Liver (tissue), 9 donors: Measurements from ENCODE around the gene RUNDC3A. TPM values are rescaled to one million over a fixed set of nuclear protein-coding genes. Genes with fewer than 3 reads are reported as not detected.

Source experiments
- DNase-seq: peaks from one replicate; pipeline ENCODE4 v3.0.0-alpha.2; 2017; ENCODE audit warnings: low spot score
- H3K27ac ChIP-seq, 2 donors: one replicate each; pipeline ENCODE4 v1.7.0; 2013; ENCODE audit warnings: inconsistent platforms in 2 of 2, low read length in 2 of 2, control low read depth in 1 of 2, low read depth in 1 of 2, mild to moderate bottlenecking in 1 of 2
- H3K27me3 ChIP-seq, 4 donors: one replicate each; pipeline versions ENCODE4 v1.6.1 to v1.7.0; 2013; ENCODE audit warnings: low read length in 3 of 4, inconsistent platforms in 1 of 4, mild to moderate bottlenecking in 1 of 4, moderate library complexity in 1 of 4; ENCODE audit not compliant: control insufficient read depth in 4 of 4, insufficient read depth in 4 of 4
- H3K36me3 ChIP-seq, 4 donors: one replicate each; pipeline versions ENCODE4 v1.6.1 to v1.7.0; 2013; ENCODE audit warnings: low read length in 3 of 4, mild to moderate bottlenecking in 3 of 4, low read depth in 1 of 4, moderate library complexity in 1 of 4; ENCODE audit not compliant: control insufficient read depth in 4 of 4, insufficient read depth in 3 of 4
- H3K4me1 ChIP-seq, 4 donors: one replicate each; pipeline versions ENCODE4 v1.6.1 to v1.7.0; 2013; ENCODE audit warnings: low read length in 3 of 4, mild to moderate bottlenecking in 3 of 4, moderate library complexity in 1 of 4; ENCODE audit not compliant: control insufficient read depth in 4 of 4, insufficient read depth in 4 of 4
- H3K4me3 ChIP-seq, 3 donors: one replicate each; pipeline versions ENCODE4 v1.6.1 to v1.7.0; 2013; ENCODE audit warnings: low read length in 3 of 3, control low read depth in 1 of 3, low read depth in 1 of 3, mild to moderate bottlenecking in 1 of 3
- H3K9ac ChIP-seq, 2 donors: one replicate each; pipeline ENCODE4 v1.7.0; 2013; ENCODE audit warnings: low read length in 2 of 2, mild to moderate bottlenecking in 2 of 2, moderate library complexity in 2 of 2, control low read depth in 1 of 2, low read depth in 1 of 2
- H3K9me3 ChIP-seq, 4 donors: one replicate each; pipeline versions ENCODE4 v1.6.1 to v1.7.0; 2013; ENCODE audit warnings: low read length in 3 of 4; ENCODE audit not compliant: control insufficient read depth in 4 of 4
- ATF3 ChIP-seq: IDR thresholded peaks from 2 replicates; pipeline ENCODE4 v1.6.1; 2016; ENCODE audit warnings: antibody characterized with exemption
- EGR1 ChIP-seq, 2 donors: IDR thresholded peaks; 2 replicates each; pipeline ENCODE4 v1.6.1; 2016 to 2018; ENCODE audit warnings: antibody characterized with exemption in 2 of 2, low read depth in 2 of 2
- FOXA1 ChIP-seq: IDR thresholded peaks from 2 replicates; pipeline ENCODE4 v1.6.1; 2016; ENCODE audit warnings: antibody characterized with exemption
- FOXA2 ChIP-seq: IDR thresholded peaks from 2 replicates; pipeline ENCODE4 v1.6.1; 2016; ENCODE audit warnings: antibody characterized with exemption
- GABPA ChIP-seq, 2 donors: IDR thresholded peaks in 1 of 2; conservative IDR thresholded peaks in 1 of 2; 2 replicates each; pipeline ENCODE4 v1.6.1; 2016; ENCODE audit warnings: antibody characterized with exemption in 2 of 2, mild to moderate bottlenecking in 1 of 2, moderate library complexity in 1 of 2
- HNF4A ChIP-seq, 2 donors: conservative IDR thresholded peaks; 2 replicates each; pipeline ENCODE4 v1.6.1; 2016; ENCODE audit warnings: antibody characterized with exemption in 2 of 2, mild to moderate bottlenecking in 2 of 2
- HNF4G ChIP-seq: IDR thresholded peaks from 2 replicates; pipeline ENCODE4 v1.6.1; 2016; ENCODE audit warnings: antibody characterized with exemption
- JUND ChIP-seq, 2 donors: IDR thresholded peaks; 2 replicates each; pipeline ENCODE4 v1.6.1; 2016; ENCODE audit warnings: antibody characterized with exemption in 2 of 2
- NR2F2 ChIP-seq: IDR thresholded peaks from 2 replicates; pipeline ENCODE4 v1.6.1; 2016; ENCODE audit warnings: antibody characterized with exemption
- RXRA ChIP-seq, 2 donors: IDR thresholded peaks; 2 replicates each; pipeline ENCODE4 v1.6.1; 2017 to 2018; ENCODE audit warnings: antibody characterized with exemption in 2 of 2, mild to moderate bottlenecking in 1 of 2
- SP1 ChIP-seq: IDR thresholded peaks from 2 replicates; pipeline ENCODE4 v1.6.1; 2018; ENCODE audit warnings: antibody characterized with exemption, mild to moderate bottlenecking
- TAF1 ChIP-seq: conservative IDR thresholded peaks from 2 replicates; pipeline ENCODE4 v1.6.1; 2016; ENCODE audit warnings: antibody characterized with exemption, mild to moderate bottlenecking
- YY1 ChIP-seq: IDR thresholded peaks from 2 replicates; pipeline ENCODE4 v1.6.1; 2016; ENCODE audit warnings: antibody characterized with exemption, mild to moderate bottlenecking
- WGBS: extraction: QIAGEN DNeasy Blood & Tissue Kit; methylation state at CpG from one replicate; pipeline ENCODE4 v1.1.7; 2013; 5-methylcytosine and 5-hydroxymethylcytosine counted together
- polyA plus RNA-seq, 2 donors: library from polyadenylated mRNA; stranded (reverse) in 1 of 2; unstranded in 1 of 2; fragments of 200-250 nt in 1 of 2; fragments of >200 nt in 1 of 2; fragmentation: Nextera tagmentation in 1 of 2; extraction: Ambion mirVana in 1 of 2; gene quantifications; one replicate each; pipeline versions ENCODE4 v1.2.1 to v1.2.3, GENCODE V29; 2013 to 2015
- total RNA-seq, 2 donors: library from RNA; depleted of rRNA; stranded (reverse); fragments of >200 nt; gene quantifications; one replicate each; pipeline ENCODE4 v1.2.3, GENCODE V29; 2014
- TF ChIP-seq, protein P1 (sequence below): IDR thresholded peaks from 2 replicates; pipeline ENCODE4 v1.6.1; 2016; ENCODE audit warnings: antibody characterized with exemption, mild to moderate bottlenecking
- TF ChIP-seq, protein P2 (sequence below): fragments of 150-350 bp; IDR thresholded peaks from 2 replicates; pipeline ENCODE4 v1.5.1; 2017; ENCODE audit warnings: improper control_type of control experiment, low read depth, low read length; ENCODE audit not compliant: missing input control
- TF ChIP-seq, protein P3 (sequence below): IDR thresholded peaks from 2 replicates; pipeline ENCODE4 v1.6.1; 2016; ENCODE audit warnings: antibody characterized with exemption
- TF ChIP-seq, protein P4 (sequence below): IDR thresholded peaks from 2 replicates; pipeline ENCODE4 v1.6.1; 2016; ENCODE audit warnings: antibody characterized with exemption
- donor health status: healthy.
- donor health status: healthy.
- donor health status: healthy.
- donor health status: healthy.
- donor health status: healthy.

The RUNDC3A gene
- total and polyA plus RNA-seq, 4 donors = 0.05 to 17.0 (median 0.06) TPM; not detected in 1

DNA sequence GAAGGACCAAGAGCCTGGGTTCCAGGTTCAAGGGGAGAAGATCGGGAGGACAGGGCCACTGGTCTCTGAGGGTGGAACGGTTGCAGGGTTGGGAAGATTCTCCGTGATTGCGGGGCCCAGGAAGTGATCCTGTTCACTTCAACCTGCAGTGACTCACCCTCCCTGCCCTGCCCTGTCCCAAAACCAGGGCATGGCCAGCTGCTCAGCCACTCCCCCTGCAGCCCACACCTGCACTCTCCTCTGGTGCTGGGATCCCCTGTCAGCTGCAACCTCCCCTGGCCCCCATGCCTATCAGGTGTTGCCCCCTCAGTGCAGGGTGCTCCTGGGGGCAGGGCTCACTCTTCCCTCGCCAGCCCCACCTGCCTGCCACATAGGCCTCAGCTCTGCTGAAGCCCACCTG is 1.1 kb downstream of the RUNDC3A start:
- Histone ChIP-seq H3K27ac (no peak overlapping the region), H3K27me3 (peaks cover 0 to 12% (median 2%) of the 10 kb centered on the region in 4 donors), H3K36me3 (no peaks in the 10 kb centered on the region), H3K9me3 (no peaks in the 10 kb centered on the region), H3K9ac (no peak overlapping the region), H3K4me3 (no peak overlapping the region), H3K4me1 (peaks cover 5 to 13% (median 8%) of the 10 kb centered on the region in 4 donors)
- DNase-seq = no peak
- TF ChIP-seq FOXA2 (no peak), HNF4A (conservative IDR thresholded peaks at IDR 0.05) (no peak), FOXA1 (no peak), TAF1 (no peak), ATF3 (no peak), HNF4G (no peak), SP1 (no peak), RXRA (IDR thresholded peaks at IDR 0.05) (no peak), YY1 (no peak), EGR1 (IDR thresholded peaks at IDR 0.05; ENCODE audit: low read depth in 2 of 2) (no peak), GABPA (IDR thresholded peaks at IDR 0.05 in 1 of 2, conservative IDR thresholded peaks at IDR 0.05 in 1 of 2) (no peak)
- TF ChIP-seq, protein P1, sequence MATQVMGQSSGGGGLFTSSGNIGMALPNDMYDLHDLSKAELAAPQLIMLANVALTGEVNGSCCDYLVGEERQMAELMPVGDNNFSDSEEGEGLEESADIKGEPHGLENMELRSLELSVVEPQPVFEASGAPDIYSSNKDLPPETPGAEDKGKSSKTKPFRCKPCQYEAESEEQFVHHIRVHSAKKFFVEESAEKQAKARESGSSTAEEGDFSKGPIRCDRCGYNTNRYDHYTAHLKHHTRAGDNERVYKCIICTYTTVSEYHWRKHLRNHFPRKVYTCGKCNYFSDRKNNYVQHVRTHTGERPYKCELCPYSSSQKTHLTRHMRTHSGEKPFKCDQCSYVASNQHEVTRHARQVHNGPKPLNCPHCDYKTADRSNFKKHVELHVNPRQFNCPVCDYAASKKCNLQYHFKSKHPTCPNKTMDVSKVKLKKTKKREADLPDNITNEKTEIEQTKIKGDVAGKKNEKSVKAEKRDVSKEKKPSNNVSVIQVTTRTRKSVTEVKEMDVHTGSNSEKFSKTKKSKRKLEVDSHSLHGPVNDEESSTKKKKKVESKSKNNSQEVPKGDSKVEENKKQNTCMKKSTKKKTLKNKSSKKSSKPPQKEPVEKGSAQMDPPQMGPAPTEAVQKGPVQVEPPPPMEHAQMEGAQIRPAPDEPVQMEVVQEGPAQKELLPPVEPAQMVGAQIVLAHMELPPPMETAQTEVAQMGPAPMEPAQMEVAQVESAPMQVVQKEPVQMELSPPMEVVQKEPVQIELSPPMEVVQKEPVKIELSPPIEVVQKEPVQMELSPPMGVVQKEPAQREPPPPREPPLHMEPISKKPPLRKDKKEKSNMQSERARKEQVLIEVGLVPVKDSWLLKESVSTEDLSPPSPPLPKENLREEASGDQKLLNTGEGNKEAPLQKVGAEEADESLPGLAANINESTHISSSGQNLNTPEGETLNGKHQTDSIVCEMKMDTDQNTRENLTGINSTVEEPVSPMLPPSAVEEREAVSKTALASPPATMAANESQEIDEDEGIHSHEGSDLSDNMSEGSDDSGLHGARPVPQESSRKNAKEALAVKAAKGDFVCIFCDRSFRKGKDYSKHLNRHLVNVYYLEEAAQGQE = no peak
- TF ChIP-seq, protein P2, sequence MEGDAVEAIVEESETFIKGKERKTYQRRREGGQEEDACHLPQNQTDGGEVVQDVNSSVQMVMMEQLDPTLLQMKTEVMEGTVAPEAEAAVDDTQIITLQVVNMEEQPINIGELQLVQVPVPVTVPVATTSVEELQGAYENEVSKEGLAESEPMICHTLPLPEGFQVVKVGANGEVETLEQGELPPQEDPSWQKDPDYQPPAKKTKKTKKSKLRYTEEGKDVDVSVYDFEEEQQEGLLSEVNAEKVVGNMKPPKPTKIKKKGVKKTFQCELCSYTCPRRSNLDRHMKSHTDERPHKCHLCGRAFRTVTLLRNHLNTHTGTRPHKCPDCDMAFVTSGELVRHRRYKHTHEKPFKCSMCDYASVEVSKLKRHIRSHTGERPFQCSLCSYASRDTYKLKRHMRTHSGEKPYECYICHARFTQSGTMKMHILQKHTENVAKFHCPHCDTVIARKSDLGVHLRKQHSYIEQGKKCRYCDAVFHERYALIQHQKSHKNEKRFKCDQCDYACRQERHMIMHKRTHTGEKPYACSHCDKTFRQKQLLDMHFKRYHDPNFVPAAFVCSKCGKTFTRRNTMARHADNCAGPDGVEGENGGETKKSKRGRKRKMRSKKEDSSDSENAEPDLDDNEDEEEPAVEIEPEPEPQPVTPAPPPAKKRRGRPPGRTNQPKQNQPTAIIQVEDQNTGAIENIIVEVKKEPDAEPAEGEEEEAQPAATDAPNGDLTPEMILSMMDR = no peak
- TF ChIP-seq, protein P3, sequence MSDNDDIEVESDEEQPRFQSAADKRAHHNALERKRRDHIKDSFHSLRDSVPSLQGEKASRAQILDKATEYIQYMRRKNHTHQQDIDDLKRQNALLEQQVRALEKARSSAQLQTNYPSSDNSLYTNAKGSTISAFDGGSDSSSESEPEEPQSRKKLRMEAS = no peak
- TF ChIP-seq, protein P4, sequence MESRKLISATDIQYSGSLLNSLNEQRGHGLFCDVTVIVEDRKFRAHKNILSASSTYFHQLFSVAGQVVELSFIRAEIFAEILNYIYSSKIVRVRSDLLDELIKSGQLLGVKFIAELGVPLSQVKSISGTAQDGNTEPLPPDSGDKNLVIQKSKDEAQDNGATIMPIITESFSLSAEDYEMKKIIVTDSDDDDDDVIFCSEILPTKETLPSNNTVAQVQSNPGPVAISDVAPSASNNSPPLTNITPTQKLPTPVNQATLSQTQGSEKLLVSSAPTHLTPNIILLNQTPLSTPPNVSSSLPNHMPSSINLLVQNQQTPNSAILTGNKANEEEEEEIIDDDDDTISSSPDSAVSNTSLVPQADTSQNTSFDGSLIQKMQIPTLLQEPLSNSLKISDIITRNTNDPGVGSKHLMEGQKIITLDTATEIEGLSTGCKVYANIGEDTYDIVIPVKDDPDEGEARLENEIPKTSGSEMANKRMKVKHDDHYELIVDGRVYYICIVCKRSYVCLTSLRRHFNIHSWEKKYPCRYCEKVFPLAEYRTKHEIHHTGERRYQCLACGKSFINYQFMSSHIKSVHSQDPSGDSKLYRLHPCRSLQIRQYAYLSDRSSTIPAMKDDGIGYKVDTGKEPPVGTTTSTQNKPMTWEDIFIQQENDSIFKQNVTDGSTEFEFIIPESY = no peak
- 68% methylated on average over 5 of the region's 5 CpGs for WGBS

GRCh38 chr17:44310188-44310587 is 1.8 kb downstream of the RUNDC3A start:
- Histone ChIP-seq H3K36me3 (no peaks in the 10 kb centered on the region), H3K27me3 (peaks cover 0 to 9% (median 3%) of the 10 kb centered on the region in 4 donors), H3K27ac (no peak overlapping the region), H3K9ac (no peak overlapping the region), H3K4me1 (peaks cover 5 to 15% (median 12%) of the 10 kb centered on the region in 4 donors), H3K4me3 (no peak overlapping the region), H3K9me3 (no peaks in the 10 kb centered on the region)
- no peak for DNase-seq
- WGBS = 94% methylated on average over 2 of the region's 2 CpGs
- TF ChIP-seq EGR1 (IDR thresholded peaks at IDR 0.05; ENCODE audit: low read depth in 2 of 2) = no peak
- TF ChIP-seq FOXA1 = no peak
- TF ChIP-seq TAF1 = no peak
- no peak for TF ChIP-seq FOXA2
- no peak for TF ChIP-seq RXRA (IDR thresholded peaks at IDR 0.05)
- TF ChIP-seq JUND (IDR thresholded peaks at IDR 0.05) = no peak
- no peak for TF ChIP-seq ATF3
- TF ChIP-seq, protein P1 = no peak
- no peak for TF ChIP-seq SP1
- no peak for TF ChIP-seq NR2F2
- TF ChIP-seq, protein P4 = no peak
